Common myeloid progenitor, CD34-positive (primary cell): Measurements from ENCODE around the gene PRR27.

Experiments
- CTCF ChIA-PET: fragments of 350-600 bp; sonication (Branson Sonifier 250); formaldehyde crosslinking; loops from one replicate; lab custom pipeline; 2021; ENCODE audit warnings: antibody characterized with exemption; lab: Charles Lee
- POLR2A ChIA-PET: fragments of 350-600 bp; sonication (Branson Sonifier 250); formaldehyde crosslinking; loops from one replicate; lab custom pipeline; 2021; ENCODE audit warnings: antibody characterized with exemption; lab: Charles Lee
- DNase-seq, 3 donors: peaks; one replicate each; pipeline versions ENCODE4 v3.0.0 to v3.0.0-alpha.2; 2013
- H3K27ac ChIP-seq, 2 experiments: 1 replicate in 1 of 2; 2 replicates in 1 of 2; pipeline ENCODE4 v1.7.0; 2013; ENCODE audit warnings: inconsistent platforms in 2 of 2, low read length in 2 of 2, mild to moderate bottlenecking in 2 of 2, low read depth in 1 of 2, moderate library complexity in 1 of 2; ENCODE audit not compliant: severe bottlenecking in 2 of 2, insufficient read depth in 1 of 2, poor library complexity in 1 of 2
- H3K27me3 ChIP-seq, 5 experiments: replicated peaks in 2 of 5; 1 replicate in 3 of 5; 2 replicates in 2 of 5; pipeline versions ENCODE4 v1.6.1 to v1.7.0; 2013; ENCODE audit warnings: low read length in 4 of 5, mild to moderate bottlenecking in 2 of 5, moderate library complexity in 2 of 5, inconsistent platforms in 1 of 5; ENCODE audit not compliant: insufficient read depth in 5 of 5, control insufficient read depth in 4 of 5
- H3K36me3 ChIP-seq, 4 experiments: 1 replicate in 2 of 4; 2 replicates in 2 of 4; pipeline versions ENCODE4 v1.6.1 to v1.7.0; 2013; ENCODE audit warnings: low read length in 3 of 4, control low read depth in 1 of 4, mild to moderate bottlenecking in 1 of 4; ENCODE audit not compliant: control insufficient read depth in 4 of 4, insufficient read depth in 4 of 4
- H3K4me1 ChIP-seq, 4 experiments: 1 replicate in 3 of 4; 2 replicates in 1 of 4; pipeline versions ENCODE4 v1.6.1 to v1.7.1; 2013; ENCODE audit warnings: low read length in 3 of 4, mild to moderate bottlenecking in 3 of 4, control low read depth in 1 of 4, inconsistent platforms in 1 of 4, moderate library complexity in 1 of 4; ENCODE audit not compliant: control insufficient read depth in 4 of 4, insufficient read depth in 4 of 4; ENCODE audit errors: control extremely low read depth in 1 of 4
- H3K4me3 ChIP-seq, 7 experiments: 1 replicate in 4 of 7; 2 replicates in 3 of 7; pipeline versions ENCODE4 v1.5.1 to v1.7.0; 2013; ENCODE audit warnings: mild to moderate bottlenecking in 7 of 7, low read length in 6 of 7, moderate library complexity in 6 of 7, inconsistent platforms in 2 of 7, low read depth in 2 of 7, control low read depth in 1 of 7; ENCODE audit not compliant: insufficient read depth in 4 of 7, control insufficient read depth in 1 of 7; ENCODE audit errors: extremely low read depth in 1 of 7
- H3K9me3 ChIP-seq, 5 experiments: 1 replicate in 4 of 5; 2 replicates in 1 of 5; pipeline versions ENCODE4 v1.6.1 to v1.7.1; 2013; ENCODE audit warnings: low read length in 4 of 5, mild to moderate bottlenecking in 2 of 5, inconsistent platforms in 1 of 5, low read depth in 1 of 5, moderate library complexity in 1 of 5; ENCODE audit not compliant: control insufficient read depth in 4 of 5, insufficient read depth in 2 of 5; ENCODE audit errors: control extremely low read depth in 1 of 5
- WGBS: methylation state at CpG from one replicate; pipeline ENCODE4 v1.1.5; 2013; ENCODE audit not compliant: insufficient coverage; 5-methylcytosine and 5-hydroxymethylcytosine counted together

PRR27 gene

GRCh38 chr4:70151271-70151670 lies 2.8 kb upstream of the PRR27 start:
- no CpG with 5 or more reads among the region's 3 CpGs for WGBS
- Histone ChIP-seq H3K36me3 (no peaks in the 10 kb centered on the region), H3K4me3 (no peak overlapping the region), H3K27ac (no peak overlapping the region), H3K27me3 (no peaks in the 10 kb centered on the region), H3K9me3 (no peaks in the 10 kb centered on the region), H3K4me1 (no peaks in the 10 kb centered on the region)
- ChIA-PET POLR2A (no interaction called here), CTCF (no interaction called here)
- no peak for DNase-seq

GRCh38 chr4:70152088-70152487 lies 1.9 kb upstream of the PRR27 start:
- no peaks in the 10 kb centered on the region for H3K36me3 ChIP-seq
- no peak overlapping the region for H3K27ac ChIP-seq
- no peak for DNase-seq
- POLR2A ChIA-PET = no interaction called here
- no peaks in the 10 kb centered on the region for H3K4me1 ChIP-seq
- H3K9me3 ChIP-seq = no peaks in the 10 kb centered on the region
- CTCF ChIA-PET = no interaction called here
- no peaks in the 10 kb centered on the region for H3K27me3 ChIP-seq
- no peak overlapping the region for H3K4me3 ChIP-seq
- 100% methylated on average over 1 of the region's 2 CpGs for WGBS

GRCh38 chr4:70158576-70158975 lies 4.5 kb downstream of the PRR27 start:
- H3K4me1 ChIP-seq = no peaks in the 10 kb centered on the region
- no peak overlapping the region for H3K4me3 ChIP-seq
- ChIA-PET CTCF (no interaction called here), POLR2A (no interaction called here)
- H3K27ac ChIP-seq = no peak overlapping the region
- 70% methylated on average over 2 of the region's 2 CpGs for WGBS
- no peaks in the 10 kb centered on the region for H3K9me3 ChIP-seq
- no peak for DNase-seq
- no peaks in the 10 kb centered on the region for H3K27me3 ChIP-seq
- no peaks in the 10 kb centered on the region for H3K36me3 ChIP-seq

GRCh38 chr4:70177090-70177489 lies 23.1 kb downstream of the PRR27 start:
- CTCF ChIA-PET = no interaction called here
- POLR2A ChIA-PET = no interaction called here
- Histone ChIP-seq H3K36me3 (no peaks in the 10 kb centered on the region), H3K9me3 (no peaks in the 10 kb centered on the region), H3K4me3 (no peak overlapping the region), H3K4me1 (no peaks in the 10 kb centered on the region), H3K27ac (no peak overlapping the region), H3K27me3 (peaks cover 0 to 6% (median 0%) of the 10 kb centered on the region in 5 experiments)
- WGBS = 70% methylated on average over 3 of the region's 5 CpGs
- DNase-seq = no peak

GRCh38 chr4:70178075-70178660 lies 24.1 kb downstream of the PRR27 start:
- ChIA-PET CTCF (no interaction called here), POLR2A (no interaction called here)

GRCh38 chr4:70179811-70180210 lies 25.8 kb downstream of the PRR27 start:
- ChIA-PET CTCF (no interaction called here), POLR2A (no interaction called here)
- Histone ChIP-seq H3K27ac (no peak overlapping the region), H3K27me3 (peaks cover 0 to 6% (median 0%) of the 10 kb centered on the region in 5 experiments), H3K9me3 (no peaks in the 10 kb centered on the region), H3K36me3 (no peaks in the 10 kb centered on the region), H3K4me1 (no peaks in the 10 kb centered on the region), H3K4me3 (no peak overlapping the region)
- WGBS = 100% methylated on average over 1 of the region's 2 CpGs
- DNase-seq = no peak

More at GRCh38 chr4:70178075-70178660, 24.1 kb downstream of the PRR27 start:
- peaks cover 0 to 6% (median 0%) of the 10 kb centered on the region in 5 experiments for H3K27me3 ChIP-seq
- no peak for DNase-seq
- no peak overlapping the region for H3K4me3 ChIP-seq
- no peaks in the 10 kb centered on the region for H3K9me3 ChIP-seq
- 66% methylated on average over 3 of the region's 5 CpGs for WGBS
- H3K4me1 ChIP-seq = no peaks in the 10 kb centered on the region
- no peak overlapping the region for H3K27ac ChIP-seq
- no peaks in the 10 kb centered on the region for H3K36me3 ChIP-seq

GRCh38 chr4:70181864-70182263 lies 27.8 kb downstream of the PRR27 start:
- no peak overlapping the region for H3K27ac ChIP-seq
- no peaks in the 10 kb centered on the region for H3K4me1 ChIP-seq
- CTCF ChIA-PET = interaction anchor here (1.2 kb wide), 1 partner anchor 301 kb away, joined by 3 read pairs; no protein-coding TSS in a partner anchor
- H3K9me3 ChIP-seq = no peaks in the 10 kb centered on the region
- H3K4me3 ChIP-seq = no peak overlapping the region
- peaks cover 0 to 4% (median 0%) of the 10 kb centered on the region in 5 experiments for H3K27me3 ChIP-seq
- DNase-seq = no peak
- H3K36me3 ChIP-seq = no peaks in the 10 kb centered on the region
- WGBS = no CpG with 5 or more reads among the region's 1 CpG
- POLR2A ChIA-PET = no interaction called here
